GM12878 (cell line): Measurements from ENCODE around the gene UPK1B. TPM values are rescaled to one million over a fixed set of nuclear protein-coding genes. Genes with fewer than 3 reads are reported as not detected.

Experiments used
- ATAC-seq: fragments of 200-7000 bp; cut with Tn5 transposase; 3 replicates; pipeline ENCODE4 v1.9.1; 2020; ENCODE audit warnings: mild to moderate bottlenecking, moderate library complexity
- BruUV-seq: library from RNA; stranded (reverse); fragments of 400-500 nt; replicated peaks from 2 replicates; lab custom pipeline; 2021; lab: Mats Ljungman, UMichigan
- CTCF ChIA-PET: fragments of 300-600 bp; sonication (Branson Sonifier 250); formaldehyde crosslinking; extraction: SDS; loops from one replicate; lab custom pipeline; 2021; ENCODE audit warnings: inconsistent platforms; lab: Yijun Ruan, JAX
- POLR2A ChIA-PET: fragments of 350-600 bp; formaldehyde crosslinking; extraction: SDS; loops from one replicate; lab custom pipeline; 2021; ENCODE audit warnings: inconsistent platforms; lab: Charles Lee
- RAD21 ChIA-PET: fragments of 300-600 bp; sonication (Branson Sonifier 250); formaldehyde crosslinking; loops from one replicate; lab custom pipeline; 2023; ENCODE audit warnings: antibody characterized with exemption; ENCODE audit not compliant: unreplicated experiment; lab: Charles Lee
- SMC1A ChIA-PET: fragments of 300-600 bp; sonication (Branson Sonifier 250); formaldehyde crosslinking; loops from one replicate; lab custom pipeline; 2023; ENCODE audit not compliant: unreplicated experiment, uncharacterized antibody; lab: Charles Lee
- DNase-seq: peaks from one replicate; pipeline ENCODE4 v3.0.0-alpha.2; 2011; ENCODE audit warnings: low read depth, low spot score
- FAIRE-seq: peaks from 3 replicates; lab custom pipeline; 2011; peaks lifted over from hg19 to GRCh38; lab: Jason Lieb, UNC
- H2AFZ ChIP-seq: 2 replicates; pipeline ENCODE4 v1.6.0; 2011; ENCODE audit warnings: low read depth, low read length, control low read depth; ENCODE audit not compliant: control insufficient read depth
- H3K27ac ChIP-seq: 2 replicates; pipeline ENCODE4 v1.5.1; 2011; ENCODE audit warnings: control low read depth; ENCODE audit not compliant: control insufficient read depth, insufficient read depth
- H3K27me3 ChIP-seq, 2 experiments: replicated peaks in 1 of 2; 2 replicates each; pipeline versions ENCODE4 v1.6.0 to v1.6.1; 2011; ENCODE audit warnings: low read length in 1 of 2; ENCODE audit not compliant: control insufficient read depth in 2 of 2, insufficient read depth in 2 of 2
- H3K36me3 ChIP-seq, 2 experiments: 2 replicates each; pipeline ENCODE4 v1.5.1; 2011; ENCODE audit warnings: low read length in 1 of 2; ENCODE audit not compliant: control insufficient read depth in 2 of 2, insufficient read depth in 2 of 2
- H3K4me1 ChIP-seq: 2 replicates; pipeline ENCODE4 v1.6.1; 2011; ENCODE audit warnings: mild to moderate bottlenecking, low read length, moderate library complexity, mixed read lengths; ENCODE audit not compliant: control insufficient read depth, insufficient read depth
- H3K4me2 ChIP-seq: 2 replicates; pipeline ENCODE4 v1.6.0; 2011; ENCODE audit warnings: control low read depth; ENCODE audit not compliant: control insufficient read depth, insufficient read depth
- H3K4me3 ChIP-seq: fragments of 200-600 bp; sonication (generic); 2 replicates; pipeline ENCODE4 v1.5.1; 2016
- H3K79me2 ChIP-seq: 2 replicates; pipeline ENCODE4 v1.6.0; 2011; ENCODE audit warnings: low read length; ENCODE audit not compliant: control insufficient read depth, insufficient read depth
- H3K9ac ChIP-seq: 2 replicates; pipeline ENCODE4 v1.8.0; 2011; ENCODE audit warnings: low read length, control low read depth, mixed read lengths; ENCODE audit not compliant: control insufficient read depth, insufficient read depth
- H3K9me3 ChIP-seq: replicated peaks from 3 replicates; pipeline ENCODE4 v1.5.1; 2011; ENCODE audit warnings: mild to moderate bottlenecking, low read length; ENCODE audit not compliant: control insufficient read depth, insufficient read depth
- H4K20me1 ChIP-seq: 2 replicates; pipeline ENCODE4 v1.6.0; 2011; ENCODE audit not compliant: control insufficient read depth, insufficient read depth
- BRCA1 ChIP-seq: IDR thresholded peaks from 2 replicates; pipeline ENCODE4 v1.6.1; 2011; ENCODE audit warnings: low read depth, low read length, improper control_type of control experiment
- CHD4 ChIP-seq: fragments of 200-600 bp; sonication (generic); IDR thresholded peaks from 2 replicates; pipeline ENCODE4 v1.6.1; 2016; ENCODE audit warnings: mild to moderate bottlenecking
- EED ChIP-seq: sonication (generic); IDR thresholded peaks from 2 replicates; pipeline ENCODE4 v1.6.1; 2016; ENCODE audit warnings: antibody characterized with exemption, low read depth
- ELK1 ChIP-seq: IDR thresholded peaks from 2 replicates; pipeline ENCODE4 v1.6.1; 2012; ENCODE audit warnings: low read depth, low read length, improper control_type of control experiment
- MXI1 ChIP-seq: fragments of 150-350 bp; IDR thresholded peaks from 2 replicates; pipeline ENCODE4 v1.6.1; 2011; ENCODE audit warnings: low read depth, mild to moderate bottlenecking, inconsistent platforms, low read length, improper control_type of control experiment
- NFXL1 ChIP-seq: fragments of 450-650 bp; IDR thresholded peaks from 2 replicates; pipeline ENCODE4 v1.6.1; 2017; ENCODE audit warnings: antibody characterized with exemption, mild to moderate bottlenecking, borderline replicate concordance
- PAX8 ChIP-seq: fragments of 450-650 bp; IDR thresholded peaks from 2 replicates; pipeline ENCODE4 v1.6.1; 2017; ENCODE audit warnings: mild to moderate bottlenecking, moderate library complexity
- POLR2AphosphoS2 ChIP-seq: IDR thresholded peaks from 2 replicates; pipeline ENCODE4 v1.6.1; 2011; ENCODE audit warnings: low read depth, mild to moderate bottlenecking, low read length, improper control_type of control experiment, moderate library complexity
- PRDM15 ChIP-seq: fragments of 450-650 bp; formaldehyde crosslinking; IDR thresholded peaks from 2 replicates; pipeline ENCODE4 v1.4.0; 2020; ENCODE audit warnings: mild to moderate bottlenecking, moderate library complexity
- RBBP5 ChIP-seq: fragments of 200-600 bp; sonication (generic); conservative IDR thresholded peaks from 2 replicates; pipeline ENCODE4 v1.6.1; 2016
- REST ChIP-seq: IDR thresholded peaks from 2 replicates; pipeline ENCODE4 v1.6.1; 2012; ENCODE audit warnings: mild to moderate bottlenecking, low read depth, low read length
- SMAD5 ChIP-seq: IDR thresholded peaks from 2 replicates; pipeline ENCODE4 v1.6.1; 2016; ENCODE audit warnings: antibody characterized with exemption, low read depth
- STAT1 ChIP-seq: fragments of 450-650 bp; conservative IDR thresholded peaks from 2 replicates; pipeline ENCODE4 v1.6.1; 2014; ENCODE audit warnings: antibody characterized with exemption, mild to moderate bottlenecking
- TCF12 ChIP-seq: IDR thresholded peaks from 2 replicates; pipeline ENCODE4 v1.6.1; 2011; ENCODE audit warnings: low read depth, mild to moderate bottlenecking, low read length
- WRNIP1 ChIP-seq: IDR thresholded peaks from 2 replicates; pipeline ENCODE4 v1.6.1; 2011; ENCODE audit warnings: low read depth, low read length, improper control_type of control experiment, borderline replicate concordance
- YBX1 ChIP-seq: fragments of 450-650 bp; IDR thresholded peaks from 2 replicates; pipeline ENCODE4 v1.6.1; 2016; ENCODE audit warnings: antibody characterized with exemption
- ZNF274 ChIP-seq: IDR thresholded peaks from one replicate; pipeline ENCODE4 v1.8.0; 2011; ENCODE audit not compliant: insufficient read length, insufficient read depth
- ZZZ3 ChIP-seq: IDR thresholded peaks from 2 replicates; pipeline ENCODE4 v1.6.1; 2011; ENCODE audit warnings: low read depth; ENCODE audit not compliant: control insufficient read depth, insufficient read length
- WGBS: methylation state at CpG from one replicate; pipeline ENCODE4 v1.1.6; 2016; ENCODE audit warnings: low lambda C conversion rate; ENCODE audit not compliant: insufficient replicate concordance, insufficient coverage; ENCODE audit errors: missing lambda C conversion rate; 5-methylcytosine and 5-hydroxymethylcytosine counted together
- in situ Hi-C: fragments of 300-500 bp; cut with MboI; formaldehyde crosslinking; loops from 9 replicates; pipeline ENCODE4 v1.14.3; 2018; ENCODE audit warnings: mixed read lengths
- intact Hi-C: fragments of 100-400 bp; cut with micrococcal nuclease; formaldehyde crosslinking; loops from one replicate; pipeline ENCODE4 v1.14.2; 2022; ENCODE audit not compliant: unreplicated experiment
- polyA plus RNA-seq, 11 experiments: library from polyadenylated mRNA; depleted of rRNA in 4 of 11; unstranded in 6 of 11; stranded (reverse) in 5 of 11; fragments of >200 nt; fragmentation: Nextera tagmentation in 4 of 11; fragmentation: Illumina TruSeq in 1 of 11; extraction: Ambion mirVana in 4 of 11; extraction: Trizol in 1 of 11; gene quantifications; 1 replicate in 1 of 11; 2 replicates in 10 of 11; pipeline versions ENCODE4 v1.2.1 to v1.2.3, GENCODE V29; 2011 to 2016; ENCODE audit warnings: inconsistent platforms in 2 of 11, missing spikeins in 2 of 11, low read depth in 1 of 11
- total RNA-seq, 4 experiments: library from RNA; depleted of rRNA in 3 of 4; stranded (reverse); fragments of >200 nt in 3 of 4; fragmentation: Illumina TruSeq in 1 of 4; extraction: Trizol in 1 of 4; gene quantifications; 2 replicates each; pipeline versions ENCODE4 v1.2.1 to v1.2.3, GENCODE V29; 2013 to 2021

The UPK1B gene
- total and polyA plus RNA-seq, 10 of the 15 experiments (the other 5 are each of a cell fraction or from before 2014, with no cell fraction given), result not detected

GRCh38 chr3:119229190-119229589, 55.8 kb downstream of the UPK1B start:
- 80% methylated on average over 6 of the region's 7 CpGs for WGBS
- FAIRE-seq (no peak), DNase-seq (no peak), ATAC-seq (no peak)
- Histone ChIP-seq H3K27ac (no peak overlapping the region), H3K36me3 (peaks cover 5 to 15% of the 10 kb centered on the region in 2 experiments; a peak in 3 of 4 replicates), H3K79me2 (no peaks in the 10 kb centered on the region), H3K9ac (no peak overlapping the region), H3K4me2 (no peak overlapping the region), H3K4me1 (no peaks in the 10 kb centered on the region), H3K9me3 (no peaks in the 10 kb centered on the region), H3K27me3 (no peaks in the 10 kb centered on the region), H4K20me1 (no peaks in the 10 kb centered on the region), H3K4me3 (no peak overlapping the region), H2AFZ (no peak overlapping the region)
- POLR2A ChIA-PET, result no interaction called here
- intact Hi-C loops, result no loop called here
- SMC1A ChIA-PET, result no interaction called here
- RAD21 ChIA-PET, result no interaction called here
- in situ Hi-C loops, result no loop called here
- no TSS peak for BruUV-seq
- CTCF ChIA-PET, result interaction anchor here (0.6 kb wide), 1 partner anchor 12 kb away, joined by 3 read pairs; the partner anchor contains the start of gene B4GALT4
- TF ChIP-seq NFXL1 (no peak), YBX1 (no peak), MXI1 (no peak), POLR2AphosphoS2 (no peak), RBBP5 (no peak), PRDM15 (CRISPR knock-in tag) (no peak), ZZZ3 (no peak), STAT1 (no peak), CHD4 (no peak), TCF12 (no peak), BRCA1 (no peak), ELK1 (no peak), PAX8 (no peak), ZNF274 (no peak), WRNIP1 (no peak), EED (no peak), SMAD5 (no peak), REST (no peak)
